H9 (cell line): ENCODE data around the gene ADGRG1. TPM values are rescaled to one million over a fixed set of nuclear protein-coding genes. Genes with fewer than 3 reads are reported as not detected.

Experiments
- DNase-seq: peaks from one replicate; pipeline ENCODE4 v3.0.0-alpha.2; 2017
- H2AFZ ChIP-seq: one replicate; pipeline ENCODE4 v1.6.1; 2013; ENCODE audit warnings: mild to moderate bottlenecking, low read length, control low read depth, moderate library complexity
- H2AK5ac ChIP-seq: 2 replicates; pipeline ENCODE4 v1.6.1; 2013; ENCODE audit warnings: low read length, control low read depth, mixed read lengths; ENCODE audit not compliant: insufficient read length
- H2BK120ac ChIP-seq: one replicate; pipeline ENCODE4 v1.6.1; 2013; ENCODE audit warnings: low read depth, mild to moderate bottlenecking, low read length, control low read depth, inconsistent platforms; ENCODE audit not compliant: poor library complexity, severe bottlenecking
- H2BK12ac ChIP-seq: 2 replicates; pipeline ENCODE4 v1.6.1; 2013; ENCODE audit warnings: low read length, control low read depth, mixed read lengths, low read depth; ENCODE audit not compliant: insufficient read length
- H2BK15ac ChIP-seq: 2 replicates; pipeline ENCODE4 v1.6.1; 2013; ENCODE audit warnings: low read depth, low read length, control low read depth
- H2BK20ac ChIP-seq: one replicate; pipeline ENCODE4 v1.6.1; 2013; ENCODE audit warnings: low read depth, mild to moderate bottlenecking, low read length, control low read depth, inconsistent platforms; ENCODE audit not compliant: poor library complexity, severe bottlenecking
- H2BK5ac ChIP-seq: 2 replicates; pipeline ENCODE4 v1.6.1; 2013; ENCODE audit warnings: low read length, control low read depth, mixed read lengths; ENCODE audit not compliant: insufficient read length
- H3K14ac ChIP-seq: 2 replicates; pipeline ENCODE4 v1.6.1; 2013; ENCODE audit warnings: low read length, control low read depth; ENCODE audit not compliant: insufficient read depth
- H3K18ac ChIP-seq: 2 replicates; pipeline ENCODE4 v1.6.1; 2013; ENCODE audit warnings: low read depth, mild to moderate bottlenecking, mixed read lengths, low read length, control low read depth; ENCODE audit not compliant: insufficient read length
- H3K23ac ChIP-seq: 2 replicates; pipeline ENCODE4 v1.6.1; 2013; ENCODE audit warnings: low read length, control low read depth, mixed read lengths, low read depth; ENCODE audit not compliant: insufficient read length
- H3K23me2 ChIP-seq: 2 replicates; pipeline ENCODE4 v1.6.1; 2013; ENCODE audit warnings: low read depth, mild to moderate bottlenecking, mixed read lengths, low read length, control low read depth; ENCODE audit not compliant: insufficient read length, poor library complexity, severe bottlenecking
- H3K27ac ChIP-seq: 2 replicates; pipeline ENCODE4 v1.5.1; 2013; ENCODE audit warnings: low read length, control low read depth, mixed read lengths, low read depth; ENCODE audit not compliant: insufficient read length
- H3K27me3 ChIP-seq: 2 replicates; pipeline ENCODE4 v1.6.1; 2013; ENCODE audit warnings: low read length, control low read depth, inconsistent platforms; ENCODE audit not compliant: insufficient read depth
- H3K4ac ChIP-seq: 2 replicates; pipeline ENCODE4 v1.6.1; 2013; ENCODE audit warnings: low read depth, mild to moderate bottlenecking, control low read depth, inconsistent platforms, low read length, moderate library complexity
- H3K4me1 ChIP-seq: 2 replicates; pipeline ENCODE4 v1.6.1; 2013; ENCODE audit warnings: low read length, control low read depth, inconsistent platforms; ENCODE audit not compliant: insufficient read depth
- H3K4me2 ChIP-seq: 2 replicates; pipeline ENCODE4 v1.6.1; 2013; ENCODE audit warnings: low read length, control low read depth, mixed read lengths; ENCODE audit not compliant: insufficient read length, insufficient read depth
- H3K56ac ChIP-seq: 2 replicates; pipeline ENCODE4 v1.6.1; 2013; ENCODE audit warnings: low read depth, mild to moderate bottlenecking, mixed read lengths, low read length, control low read depth; ENCODE audit not compliant: insufficient read length
- H3K79me1 ChIP-seq: 2 replicates; pipeline ENCODE4 v1.6.1; 2013; ENCODE audit warnings: low read depth, mild to moderate bottlenecking, moderate library complexity, low read length, control low read depth, inconsistent platforms; ENCODE audit not compliant: insufficient read depth, poor library complexity, severe bottlenecking
- H3K79me2 ChIP-seq: 2 replicates; pipeline ENCODE4 v1.6.1; 2013; ENCODE audit warnings: low read length, control low read depth, inconsistent platforms; ENCODE audit not compliant: insufficient read depth
- H3K9ac ChIP-seq: 2 replicates; pipeline ENCODE4 v1.6.1; 2013; ENCODE audit warnings: low read length, control low read depth, mixed read lengths; ENCODE audit not compliant: insufficient read length; ENCODE audit errors: extremely low read depth
- H3K9me3 ChIP-seq: one replicate; pipeline ENCODE4 v1.6.1; 2013; ENCODE audit warnings: low read depth, low read length, inconsistent platforms; ENCODE audit not compliant: control insufficient read depth
- H3T11ph ChIP-seq: one replicate; pipeline ENCODE4 v1.6.1; 2013; ENCODE audit warnings: mild to moderate bottlenecking, low read length, control low read depth, inconsistent platforms
- H4K20me1 ChIP-seq: one replicate; pipeline ENCODE4 v1.6.1; 2013; ENCODE audit not compliant: control insufficient read depth, insufficient read length, insufficient read depth
- H4K5ac ChIP-seq: 2 replicates; pipeline ENCODE4 v1.6.1; 2013; ENCODE audit warnings: low read depth, mild to moderate bottlenecking, mixed read lengths, low read length, control low read depth; ENCODE audit not compliant: insufficient read length
- H4K8ac ChIP-seq: replicated peaks from 2 replicates; pipeline ENCODE4 v1.6.1; 2013; ENCODE audit warnings: low read length, control low read depth, mixed read lengths, low read depth; ENCODE audit not compliant: insufficient read length
- H4K91ac ChIP-seq: 2 replicates; pipeline ENCODE4 v1.6.1; 2013; ENCODE audit warnings: low read depth, mild to moderate bottlenecking, moderate library complexity, mixed read lengths, low read length, control low read depth; ENCODE audit not compliant: insufficient read length
- H3K27ac Mint-ChIP-seq, 3 experiments: 2 replicates in 2 of 3; 3 replicates in 1 of 3; pipeline ENCODE4 v1.8.0; 2020 to 2021; ENCODE audit warnings: mixed read lengths in 3 of 3, mild to moderate bottlenecking in 1 of 3, moderate library complexity in 1 of 3
- H3K27me3 Mint-ChIP-seq: 2 replicates; pipeline ENCODE4 v1.8.0; 2021; ENCODE audit warnings: low read depth, mild to moderate bottlenecking, moderate library complexity, mixed read lengths
- H3K36me3 Mint-ChIP-seq, 3 experiments: 2 replicates in 2 of 3; 3 replicates in 1 of 3; pipeline ENCODE4 v1.8.0; 2020 to 2021; ENCODE audit warnings: low read depth in 3 of 3, mixed read lengths in 3 of 3; ENCODE audit not compliant: insufficient read depth in 1 of 3
- H3K4me1 Mint-ChIP-seq, 2 experiments: 2 replicates each; pipeline ENCODE4 v1.8.0; 2020; ENCODE audit warnings: mixed read lengths in 2 of 2
- H3K4me3 Mint-ChIP-seq, 2 experiments: 2 replicates in 1 of 2; 3 replicates in 1 of 2; pipeline ENCODE4 v1.8.0; 2020 to 2021; ENCODE audit warnings: mild to moderate bottlenecking in 2 of 2, mixed read lengths in 2 of 2, moderate library complexity in 1 of 2
- H3K9me3 Mint-ChIP-seq, 2 experiments: 2 replicates in 1 of 2; 3 replicates in 1 of 2; pipeline ENCODE4 v1.8.0; 2020; ENCODE audit warnings: mild to moderate bottlenecking in 2 of 2, mixed read lengths in 2 of 2, moderate library complexity in 1 of 2
- WGBS: extraction: QIAGEN DNeasy Blood & Tissue Kit; methylation state at CpG from one replicate; pipeline ENCODE4 v1.1.7; 2013; ENCODE audit warnings: missing lambda C conversion rate, low lambda C conversion rate, mixed read lengths; ENCODE audit not compliant: insufficient read length; ENCODE audit errors: extremely low coverage; 5-methylcytosine and 5-hydroxymethylcytosine counted together
- total RNA-seq: library from RNA; stranded (reverse); gene quantifications from 2 replicates; pipeline ENCODE4 v1.2.1, GENCODE V29; 2021
- TF ChIP-seq, protein P1 (sequence below): fragments of 200-600 bp; sonication (generic); conservative IDR thresholded peaks from 3 replicates; pipeline ENCODE4 v1.8.0; 2021; ENCODE audit warnings: antibody characterized with exemption, mild to moderate bottlenecking

ADGRG1 gene
- total RNA-seq, 1 experiment from 2014 or later = 1.1 TPM

DNA sequence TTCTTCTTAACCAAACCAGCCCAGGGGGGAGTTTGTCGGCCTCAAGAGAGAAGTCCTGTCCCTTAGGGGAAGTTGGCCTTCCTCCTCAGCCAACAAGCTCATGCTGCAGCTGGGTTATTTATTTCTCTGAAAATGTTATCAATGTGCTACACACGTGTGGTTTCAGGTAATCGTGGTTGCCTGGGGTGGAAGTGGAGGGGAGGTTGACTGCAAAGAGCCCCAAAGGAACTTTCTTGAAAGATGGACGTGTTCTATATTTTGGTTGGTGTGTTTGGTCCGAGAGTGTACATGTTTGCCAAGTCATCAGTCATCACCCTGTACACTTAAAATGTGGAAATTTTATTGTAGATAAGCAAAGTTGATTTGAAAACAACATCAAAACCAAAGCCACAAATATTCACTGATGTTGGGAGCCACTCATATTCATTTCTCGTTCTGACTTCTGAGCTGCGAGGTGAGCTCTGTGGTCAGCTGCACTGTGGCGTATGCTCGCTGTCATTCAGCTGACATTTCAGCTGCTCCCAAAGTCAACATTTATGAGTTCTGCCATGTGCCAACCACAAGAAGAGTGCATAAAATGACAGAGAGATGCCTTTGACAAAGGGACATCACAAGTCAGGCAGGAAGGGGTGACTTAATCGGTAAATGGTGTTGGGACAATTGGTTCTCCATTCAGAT lies 26.5 kb upstream of the ADGRG1 start:
- Histone ChIP-seq H3K79me1 (no peaks in the 10 kb centered on the region), H4K20me1 (no peaks in the 10 kb centered on the region), H3K9me3 (no peaks in the 10 kb centered on the region), H4K5ac (no peak overlapping the region), H3K79me2 (no peaks in the 10 kb centered on the region), H2BK15ac (no peak overlapping the region), H3K14ac (no peak overlapping the region), H3K4ac (no peak overlapping the region), H3T11ph (no peak overlapping the region), H2BK12ac (no peak overlapping the region), H3K27ac (no peak overlapping the region), H3K4me2 (no peak overlapping the region), H4K91ac (no peak overlapping the region), H3K18ac (no peak overlapping the region), H2AK5ac (no peak overlapping the region), H3K27me3 (no peaks in the 10 kb centered on the region), H4K8ac (no peak overlapping the region), H3K23ac (no peak overlapping the region), H3K23me2 (no peaks in the 10 kb centered on the region), H3K56ac (no peak overlapping the region), H3K4me1 (no peaks in the 10 kb centered on the region), H2BK5ac (no peak overlapping the region), H3K9ac (no peak overlapping the region), H2BK120ac (no peak overlapping the region), H2BK20ac (no peak overlapping the region), H2AFZ (no peak overlapping the region)
- Mint-ChIP-seq H3K27ac (no peak overlapping the region), H3K36me3 (no peaks in the 10 kb centered on the region), H3K4me1 (no peaks in the 10 kb centered on the region), H3K9me3 (no peaks in the 10 kb centered on the region; a peak in 2 of 5 replicates), H3K27me3 (peaks cover 31% of the 10 kb centered on the region), H3K4me3 (no peak overlapping the region)
- no CpG with 5 or more reads among the region's 10 CpGs for WGBS
- TF ChIP-seq, protein P1, sequence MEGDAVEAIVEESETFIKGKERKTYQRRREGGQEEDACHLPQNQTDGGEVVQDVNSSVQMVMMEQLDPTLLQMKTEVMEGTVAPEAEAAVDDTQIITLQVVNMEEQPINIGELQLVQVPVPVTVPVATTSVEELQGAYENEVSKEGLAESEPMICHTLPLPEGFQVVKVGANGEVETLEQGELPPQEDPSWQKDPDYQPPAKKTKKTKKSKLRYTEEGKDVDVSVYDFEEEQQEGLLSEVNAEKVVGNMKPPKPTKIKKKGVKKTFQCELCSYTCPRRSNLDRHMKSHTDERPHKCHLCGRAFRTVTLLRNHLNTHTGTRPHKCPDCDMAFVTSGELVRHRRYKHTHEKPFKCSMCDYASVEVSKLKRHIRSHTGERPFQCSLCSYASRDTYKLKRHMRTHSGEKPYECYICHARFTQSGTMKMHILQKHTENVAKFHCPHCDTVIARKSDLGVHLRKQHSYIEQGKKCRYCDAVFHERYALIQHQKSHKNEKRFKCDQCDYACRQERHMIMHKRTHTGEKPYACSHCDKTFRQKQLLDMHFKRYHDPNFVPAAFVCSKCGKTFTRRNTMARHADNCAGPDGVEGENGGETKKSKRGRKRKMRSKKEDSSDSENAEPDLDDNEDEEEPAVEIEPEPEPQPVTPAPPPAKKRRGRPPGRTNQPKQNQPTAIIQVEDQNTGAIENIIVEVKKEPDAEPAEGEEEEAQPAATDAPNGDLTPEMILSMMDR = no peak
- no peak for DNase-seq
